GM19395 (cell line): ENCODE measurements around the gene UTP15.
A peak's percentile ranks its signal among the peaks of the same experiment; 100 is the strongest.

Experiments used
- ATAC-seq: cut with Tn5 transposase; IDR thresholded peaks from one replicate; pipeline ENCODE4 v1.9.1; 2021; ENCODE audit warnings: mild to moderate bottlenecking, moderate library complexity; ENCODE audit not compliant: unreplicated experiment

Gene UTP15

GRCh38 chr5:73564018-73564417, 1.5 kb upstream of the UTP15 start:
- no peak for ATAC-seq

- peak; percentile 10 for ATAC-seq
Observed at GRCh38 chr5:73564675-73565074, 868 bp upstream of the UTP15 start.

GRCh38 chr5:73565969-73566547, 515 bp downstream of the UTP15 start:
- ATAC-seq, result peak; percentile 39

- ATAC-seq, result no peak
Observed at GRCh38 chr5:73582285-73583145, 17.0 kb downstream of the UTP15 start.

- peak; percentile 64 for ATAC-seq
Observed at GRCh38 chr5:73587923-73588322, 22.4 kb downstream of the UTP15 start.

- peak; percentile 70 for ATAC-seq
Observed at GRCh38 chr5:73591102-73591695, 25.7 kb downstream of the UTP15 start.

- no peak for ATAC-seq
Observed at GRCh38 chr5:73591698-73592501, 26.4 kb downstream of the UTP15 start.

GRCh38 chr5:73592551-73592950, 27.0 kb downstream of the UTP15 start:
- no peak for ATAC-seq

GRCh38 chr5:73596705-73597328, 31.3 kb downstream of the UTP15 start:
- no peak for ATAC-seq

GRCh38 chr5:73599380-73599779, 33.8 kb downstream of the UTP15 start:
- no peak for ATAC-seq

- no peak for ATAC-seq
Observed at GRCh38 chr5:73603998-73604397, 38.5 kb downstream of the UTP15 start.

GRCh38 chr5:73605223-73606087, 39.9 kb downstream of the UTP15 start:
- no peak for ATAC-seq

- ATAC-seq, result no peak
Observed at GRCh38 chr5:73606206-73606753, 40.7 kb downstream of the UTP15 start.

GRCh38 chr5:73607228-73607627, 41.7 kb downstream of the UTP15 start:
- ATAC-seq, result no peak

GRCh38 chr5:73612799-73613198, 47.3 kb downstream of the UTP15 start:
- ATAC-seq, result no peak

GRCh38 chr5:73615085-73615484, 49.5 kb downstream of the UTP15 start:
- no peak for ATAC-seq

GRCh38 chr5:73615947-73616346, 50.4 kb downstream of the UTP15 start:
- no peak for ATAC-seq

- no peak for ATAC-seq
Observed at GRCh38 chr5:73617510-73618279, 52.2 kb downstream of the UTP15 start.
